GM12891 (cell line): ENCODE measurements around the gene SAMSN1.

Experiments used
- DNase-seq: peaks from one replicate; pipeline ENCODE4 v3.0.0; 2011; ENCODE audit warnings: low spot score; ENCODE audit not compliant: insufficient read length
- FAIRE-seq: peaks from 2 replicates; lab custom pipeline; 2011; peaks lifted over from hg19 to GRCh38; lab: Jason Lieb, UNC
- PAX5 ChIP-seq: IDR thresholded peaks from 2 replicates; pipeline ENCODE4 v1.6.1; 2011; ENCODE audit warnings: low read length, moderate library complexity, mild to moderate bottlenecking; ENCODE audit not compliant: insufficient read depth, severe bottlenecking
- POLR2A ChIP-seq: IDR thresholded peaks from 2 replicates; pipeline ENCODE4 v1.6.1; 2011; ENCODE audit warnings: low read depth, low read length, control low read depth
- POLR2AphosphoS5 ChIP-seq: IDR thresholded peaks from 2 replicates; pipeline ENCODE4 v1.6.1; 2011; ENCODE audit warnings: low read depth, low read length, control low read depth
- POU2F2 ChIP-seq: IDR thresholded peaks from 2 replicates; pipeline ENCODE4 v1.6.1; 2011; ENCODE audit warnings: low read depth, mild to moderate bottlenecking, control low read depth, low read length, moderate library complexity
- SPI1 ChIP-seq: IDR thresholded peaks from 2 replicates; pipeline ENCODE4 v1.6.1; 2011; ENCODE audit warnings: low read depth, low read length, control low read depth
- TAF1 ChIP-seq: IDR thresholded peaks from 2 replicates; pipeline ENCODE4 v1.6.1; 2011; ENCODE audit warnings: low read depth, low read length, control low read depth

Gene SAMSN1

DNA sequence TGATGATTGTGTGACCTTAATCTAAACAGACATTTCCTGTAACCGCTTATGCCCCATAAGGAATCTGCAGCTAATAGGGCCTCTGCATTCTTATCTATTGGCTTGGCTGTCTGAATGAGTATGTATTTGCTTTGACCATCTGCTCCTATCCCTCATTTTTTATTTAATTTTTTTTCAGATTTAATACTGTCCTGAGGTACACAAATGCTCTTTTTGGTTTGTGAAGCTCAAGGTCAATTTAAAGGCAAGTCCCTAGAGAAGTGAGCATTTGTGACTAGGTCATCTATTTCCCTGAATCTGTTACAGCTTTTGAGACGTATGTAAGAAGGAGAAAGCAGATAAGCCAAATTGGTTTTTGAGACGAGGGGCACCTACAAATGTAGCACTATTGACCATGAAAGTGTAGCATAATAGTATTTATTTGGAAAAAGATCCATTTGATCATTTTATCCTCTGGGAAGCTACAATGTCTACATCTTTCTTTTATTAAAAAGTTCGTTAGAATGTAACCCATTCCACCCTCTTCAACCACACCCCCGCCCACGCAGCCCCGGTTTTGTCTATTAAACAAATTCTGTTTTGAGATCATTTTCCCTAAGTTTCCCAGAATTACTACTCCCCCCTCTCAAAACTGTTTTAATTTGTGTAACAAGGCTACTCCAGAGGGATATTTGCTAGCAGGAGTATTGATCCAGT, 93.9 kb downstream of the SAMSN1 start:
- TF ChIP-seq POU2F2 = no peak
- no peak for TF ChIP-seq PAX5
- TF ChIP-seq POLR2A = no peak
- TF ChIP-seq SPI1 = no peak
- TF ChIP-seq POLR2AphosphoS5 = no peak
- TF ChIP-seq TAF1 = no peak
- FAIRE-seq (peak; percentile 13), DNase-seq (no peak)

GRCh38 chr21:14451546-14451945, 94.6 kb downstream of the SAMSN1 start:
- no peak for DNase-seq
- FAIRE-seq = no peak
- no peak for TF ChIP-seq POU2F2
- TF ChIP-seq SPI1 = no peak
- no peak for TF ChIP-seq TAF1
- no peak for TF ChIP-seq POLR2A
- TF ChIP-seq PAX5 = no peak
- TF ChIP-seq POLR2AphosphoS5 = no peak

DNA sequence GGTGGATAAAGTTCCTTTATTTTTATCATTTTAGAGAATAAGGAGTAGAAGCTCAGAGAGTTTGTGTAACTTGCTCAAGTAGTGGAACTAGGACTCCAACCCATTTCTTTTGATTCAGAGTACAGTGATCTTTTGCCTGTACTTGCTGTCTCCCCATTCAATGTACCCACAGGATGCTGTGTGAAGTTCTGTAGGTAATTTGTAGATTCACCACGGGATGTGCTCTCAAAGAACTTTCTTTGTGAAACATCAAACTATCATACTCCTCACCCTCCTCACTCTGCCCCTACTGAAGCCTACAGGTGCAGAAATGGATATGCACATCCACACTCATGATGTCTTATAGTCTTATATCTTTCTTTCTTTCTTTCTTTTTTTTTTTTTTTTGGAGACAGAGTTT, 97.3 kb downstream of the SAMSN1 start:
- no peak for DNase-seq
- TF ChIP-seq PAX5 (no peak), POLR2A (no peak), TAF1 (no peak), POLR2AphosphoS5 (no peak), POU2F2 (no peak), SPI1 (no peak)
- FAIRE-seq = no peak

DNA sequence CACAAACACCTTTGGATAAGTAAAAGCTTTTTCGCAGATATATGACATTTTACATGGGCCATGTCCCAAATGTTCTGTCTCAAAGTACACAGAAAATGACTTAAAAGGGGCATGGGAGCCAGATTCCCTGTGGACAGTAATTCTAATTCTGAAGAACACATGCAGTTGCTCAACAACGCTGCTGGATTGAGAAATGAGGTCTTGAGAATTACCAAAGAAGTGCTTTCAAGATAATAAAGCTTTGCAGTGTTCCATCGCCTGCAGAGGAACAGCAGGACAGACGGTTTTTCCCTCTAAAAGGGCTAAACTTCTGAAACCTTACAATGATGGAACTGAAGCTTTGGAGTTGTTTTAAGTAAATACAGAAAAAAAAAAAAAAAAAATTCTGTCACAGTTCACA, 107.9 kb downstream of the SAMSN1 start:
- no peak for FAIRE-seq
- TF ChIP-seq SPI1 = no peak
- no peak for TF ChIP-seq POLR2A
- no peak for TF ChIP-seq POU2F2

DNA sequence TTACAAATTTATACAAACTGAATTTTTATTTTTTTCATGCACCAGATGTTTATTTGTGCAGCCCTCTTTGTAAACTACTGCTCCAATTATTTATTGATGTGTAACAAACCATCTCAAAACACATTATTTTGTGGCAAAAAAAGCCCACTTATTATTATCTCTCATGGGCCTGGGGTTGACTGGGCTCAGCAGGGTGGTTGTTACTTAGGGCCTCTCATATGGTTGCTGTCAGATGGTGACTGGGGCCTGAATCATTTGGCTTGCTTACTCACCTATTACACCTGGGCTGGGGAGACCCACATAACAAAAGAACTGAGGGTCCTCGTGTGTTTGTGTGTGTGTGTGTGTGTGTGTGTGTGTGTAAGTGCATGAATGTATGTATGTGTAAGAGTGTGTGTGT, 110.7 kb downstream of the SAMSN1 start:
- FAIRE-seq = no peak
- no peak for TF ChIP-seq POLR2A
- TF ChIP-seq POLR2AphosphoS5 = no peak
- TF ChIP-seq TAF1 = no peak
- no peak for TF ChIP-seq PAX5
- TF ChIP-seq SPI1 = no peak
- TF ChIP-seq POU2F2 = no peak
- no peak for DNase-seq

More for the DNA sequence above, 107.9 kb downstream of the SAMSN1 start:
- DNase-seq = no peak
